ENCODE results near the gene KCNJ14. TPM values are rescaled to one million over a fixed set of nuclear protein-coding genes. Genes with fewer than 3 reads are reported as not detected.

KCNJ14 gene
- total and polyA plus RNA-seq, 2 donors (not counting 3 experiments of a cell fraction or from before 2014, with no cell fraction given): 0.26 to 1.4 TPM

GRCh38 chr19:48480183-48480557 lies 24.8 kb downstream of the KCNJ14 start:
- no peaks in the 10 kb centered on the region for H3K9me1 ChIP-seq (replicated peaks; ENCODE audit: control insufficient read depth, extremely low read depth, insufficient read depth, low read length)
- peaks cover 7 to 31% of the 10 kb centered on the region in 2 experiments for H3K36me3 ChIP-seq (ENCODE audit: control insufficient read depth in 2 of 2, extremely low read depth in 1 of 2, insufficient read depth in 2 of 2, low read length in 2 of 2)
- H3K27ac ChIP-seq (ENCODE audit: insufficient read depth, low read depth, low read length): peak overlapping the region; percentile 65
- peak overlapping the region; percentile 74 for H3K9ac ChIP-seq (replicated peaks; ENCODE audit: extremely low read depth, insufficient read depth, low read length)
- peak; percentile 61 for TF ChIP-seq POLR2AphosphoS5 (IDR thresholded peaks at IDR 0.05; ENCODE audit: insufficient read depth, low read depth, low read length)
- TF ChIP-seq POLR2A (IDR thresholded peaks at IDR 0.05; ENCODE audit: low read depth, low read length): peak; percentile 62
- TF ChIP-seq MAX (IDR thresholded peaks at IDR 0.05; ENCODE audit: insufficient read depth, insufficient read length): no peak
- BruUV-seq (replicated peaks): no TSS peak
- H3K27me3 ChIP-seq (ENCODE audit: control insufficient read depth in 2 of 2, insufficient read depth in 2 of 2, low read length in 2 of 2): no peaks in the 10 kb centered on the region
- FAIRE-seq: no peak
- H3K4me1 ChIP-seq (ENCODE audit: control insufficient read depth, extremely low read depth, insufficient read depth, low read length): peaks cover 23% of the 10 kb centered on the region
- intact Hi-C loops (cut with micrococcal nuclease): loop anchor here (5.0 kb wide), 1 partner anchor 83 kb away; no protein-coding TSS in a partner anchor
- H3K9me3 ChIP-seq (replicated peaks; ENCODE audit: control insufficient read depth, insufficient read depth, low read length): no peaks in the 10 kb centered on the region
- ChIA-PET CTCF (interaction anchor here (1.3 to 2.1 kb wide), 5 partner anchors 10 to 108 kb away, joined by 4 to 9 read pairs (median 5); no protein-coding TSS in a partner anchor), POLR2A (no interaction called here)
- peak overlapping the region; percentile 69 for H3K4me2 ChIP-seq (ENCODE audit: insufficient read depth, low read length)
- no peak overlapping the region for H2AFZ ChIP-seq (ENCODE audit: low read depth, low read length)
- dilution Hi-C loops (cut with MboI; ENCODE audit: extremely low pct_ligation_motif_present, low sequenced_read_pairs): no loop called here
- DNase-seq (ENCODE audit: low read depth, low spot score): peak; percentile 35
- H3K4me3 ChIP-seq (replicated peaks in 1 of 3; ENCODE audit: insufficient read depth in 1 of 3, low read depth in 1 of 3, low read length in 3 of 3): peak overlapping the region; percentile 27 to 36 (median 28)
- H4K20me1 ChIP-seq (replicated peaks; ENCODE audit: control insufficient read depth, extremely low read depth, insufficient read depth, low read length): no peaks in the 10 kb centered on the region
- no peaks in the 10 kb centered on the region for H3K79me2 ChIP-seq (ENCODE audit: control insufficient read depth, insufficient read depth, low read length)

GRCh38 chr19:48480558-48481500 lies 25.5 kb downstream of the KCNJ14 start:
- FAIRE-seq: peak; percentile 84
- no peaks in the 10 kb centered on the region for H3K27me3 ChIP-seq (ENCODE audit: control insufficient read depth in 2 of 2, insufficient read depth in 2 of 2, low read length in 2 of 2)
- peak; percentile 16 for TF ChIP-seq POLR2AphosphoS5 (IDR thresholded peaks at IDR 0.05; ENCODE audit: insufficient read depth, low read depth, low read length)
- peak in 1 of 2 donors; percentile 5 for TF ChIP-seq CTCF (IDR thresholded peaks at IDR 0.05; ENCODE audit: extremely low read depth in 1 of 2, insufficient read depth in 1 of 2, low read depth in 1 of 2, low read length in 2 of 2)
- TF ChIP-seq FOS (IDR thresholded peaks at IDR 0.05; ENCODE audit: borderline replicate concordance, insufficient read depth, low read length): no peak
- no peak for TF ChIP-seq MAX (IDR thresholded peaks at IDR 0.05; ENCODE audit: insufficient read depth, insufficient read length)
- peak; percentile 11 for TF ChIP-seq POLR2A (IDR thresholded peaks at IDR 0.05; ENCODE audit: low read depth, low read length)
- TF ChIP-seq JUN (IDR thresholded peaks at IDR 0.05; ENCODE audit: borderline replicate concordance, insufficient read depth, insufficient read length, low read depth): no peak
- H3K4me2 ChIP-seq (ENCODE audit: insufficient read depth, low read length): peak overlapping the region; percentile 69
- no peaks in the 10 kb centered on the region for H3K9me3 ChIP-seq (replicated peaks; ENCODE audit: control insufficient read depth, insufficient read depth, low read length)
- ChIA-PET POLR2A (interaction anchor here (1.0 kb wide), 1 partner anchor 11 kb away, joined by 3 read pairs; no protein-coding TSS in a partner anchor), CTCF (interaction anchor here (1.2 to 2.1 kb wide), 6 partner anchors 9 to 103 kb away, joined by 4 to 9 read pairs (median 5); no protein-coding TSS in a partner anchor)
- BruUV-seq (replicated peaks): no TSS peak
- peak; percentile 52 for DNase-seq (ENCODE audit: low read depth, low spot score)
- H4K20me1 ChIP-seq (replicated peaks; ENCODE audit: control insufficient read depth, extremely low read depth, insufficient read depth, low read length): no peaks in the 10 kb centered on the region
- dilution Hi-C loops (cut with MboI; ENCODE audit: extremely low pct_ligation_motif_present, low sequenced_read_pairs) (no loop called here), intact Hi-C loops (cut with micrococcal nuclease) (loop anchor here (5.0 kb wide), 1 partner anchor 84 kb away; no protein-coding TSS in a partner anchor)
- H3K27ac ChIP-seq (ENCODE audit: insufficient read depth, low read depth, low read length): peak overlapping the region; percentile 65
- H3K79me2 ChIP-seq (ENCODE audit: control insufficient read depth, insufficient read depth, low read length): no peaks in the 10 kb centered on the region
- H3K4me1 ChIP-seq (ENCODE audit: control insufficient read depth, extremely low read depth, insufficient read depth, low read length): peaks cover 23% of the 10 kb centered on the region
- H3K9ac ChIP-seq (replicated peaks; ENCODE audit: extremely low read depth, insufficient read depth, low read length): peak overlapping the region; percentile 74
- H2AFZ ChIP-seq (ENCODE audit: low read depth, low read length): no peak overlapping the region
- H3K4me3 ChIP-seq (replicated peaks in 1 of 3; ENCODE audit: insufficient read depth in 1 of 3, low read depth in 1 of 3, low read length in 3 of 3): peak overlapping the region; percentile 27 to 36 (median 28)
- no peaks in the 10 kb centered on the region for H3K9me1 ChIP-seq (replicated peaks; ENCODE audit: control insufficient read depth, extremely low read depth, insufficient read depth, low read length)
- H3K36me3 ChIP-seq (ENCODE audit: control insufficient read depth in 2 of 2, extremely low read depth in 1 of 2, insufficient read depth in 2 of 2, low read length in 2 of 2): peaks cover under 1 to 24% of the 10 kb centered on the region in 2 experiments
